Measurements from ENCODE around the gene PLPP2. TPM values are rescaled to one million over a fixed set of nuclear protein-coding genes. Genes with fewer than 3 reads are reported as not detected.

The PLPP2 gene
- total RNA-seq = 6.1 and 20.0 TPM in 2 replicates

GRCh38 chr19:291006-291521, at the start of gene PLPP2:
TSS of gene PLPP2 (minus strand) at chr19:291403. CDS start at chr19:291336, 67 bp downstream.

Other genes starting within 250 kb of the PLPP2 start
- gene OR4F17, start 184.3 kb downstream of the PLPP2 start, total RNA-seq = 0.09 TPM in 1 of 2 replicates, not detected in the other
- gene MIER2, start 53.4 kb upstream of the PLPP2 start, total RNA-seq = 13.2 and 17.6 TPM in 2 replicates
- 0.18 and 0.38 TPM in 2 replicates for gene C2CD4C, start 117.7 kb upstream of the PLPP2 start, total RNA-seq
- 2.6 and 4.5 TPM in 2 replicates for gene SHC2, start 169.6 kb upstream of the PLPP2 start, total RNA-seq
- under 0.01 TPM in 1 of 2 replicates, not detected in the other for gene MADCAM1, start 205.1 kb upstream of the PLPP2 start, total RNA-seq
- 26.5 and 27.4 TPM in 2 replicates for gene TPGS1, start 216.1 kb upstream of the PLPP2 start, total RNA-seq
- gene CDC34, start 240.4 kb upstream of the PLPP2 start, total RNA-seq = 107 and 112 TPM in 2 replicates

Measured in endothelial cell of coronary artery (primary cell).